HG03196 (cell line): ENCODE data around the gene RHOG.

Experiments used
- ATAC-seq: cut with Tn5 transposase; IDR thresholded peaks from one replicate; pipeline ENCODE4 v1.9.1; 2021; ENCODE audit not compliant: unreplicated experiment

Gene RHOG

GRCh38 chr11:3781423-3781822 lies 59.3 kb downstream of the RHOG start:
- ATAC-seq, result no peak
